Pancreas (tissue), 10 donors: ENCODE data around the gene NME7. TPM values are rescaled to one million over a fixed set of nuclear protein-coding genes. Genes with fewer than 3 reads are reported as not detected.

Experiments used
- ATAC-seq, 4 donors: fragments of 200-7000 bp; cut with Tn5 transposase; one replicate each; pipeline versions ENCODE4 v1.8.0 to v1.9.1; 2020; ENCODE audit warnings: mild to moderate bottlenecking in 4 of 4, moderate library complexity in 4 of 4
- DNase-seq, 6 donors: peaks; one replicate each; pipeline ENCODE4 v3.0.0-alpha.2; 2020
- FAIRE-seq: peaks from 2 replicates; lab custom pipeline; 2012; peaks lifted over from hg19 to GRCh38; lab: Jason Lieb, UNC
- H3K27ac ChIP-seq, 4 donors: fragments of 200-600 bp; sonication (generic); 1 replicate in 3 of 4; 2 replicates in 1 of 4; pipeline versions ENCODE4 v1.5.0 to v1.8.0; 2020
- H3K27me3 ChIP-seq, 4 donors: fragments of 200-600 bp; one replicate each; pipeline ENCODE4 v1.8.0; 2021
- H3K36me3 ChIP-seq, 3 donors: fragments of 200-600 bp; sonication (generic) in 1 of 3; one replicate each; pipeline versions ENCODE4 v1.5.0 to v1.8.0; 2020 to 2021
- H3K4me1 ChIP-seq, 3 donors: fragments of 200-600 bp; one replicate each; pipeline ENCODE4 v1.8.0; 2021
- H3K4me3 ChIP-seq, 4 donors: fragments of 200-600 bp; sonication (generic) in 2 of 4; one replicate each; pipeline versions ENCODE4 v1.5.0 to v1.8.0; 2020 to 2021
- H3K9me3 ChIP-seq, 4 donors: fragments of 200-600 bp; one replicate each; pipeline ENCODE4 v1.8.0; 2021
- CTCF ChIP-seq, 4 donors: fragments of 200-600 bp; sonication (generic) in 3 of 4; IDR thresholded peaks; one replicate each; pipeline versions ENCODE4 v1.5.0 to v1.8.0; 2021; ENCODE audit warnings: antibody characterized with exemption in 4 of 4
- WGBS, 2 donors: extraction: QIAGEN DNeasy Blood & Tissue Kit; methylation state at CpG; one replicate each; pipeline ENCODE4 v1.1.7; 2013; 5-methylcytosine and 5-hydroxymethylcytosine counted together
- intact Hi-C, 3 donors: fragments of 100-400 bp; cut with DNase I; formaldehyde crosslinking; loops; one replicate each; pipeline versions ENCODE4 v1.11.1 to v1.14.2; 2022
- polyA plus RNA-seq, 2 donors: library from polyadenylated mRNA; stranded (reverse); fragments of 200-250 nt; gene quantifications; one replicate each; pipeline ENCODE4 v1.2.3, GENCODE V29; 2013
- total RNA-seq, 6 donors: library from RNA; stranded (reverse); fragmentation: NEBNext Ultra II Directional in 4 of 6; extraction: Animal tissue kit (Norgen Biotek cat#: 25700) in 4 of 6; gene quantifications; one replicate each; pipeline versions ENCODE4 v1.2.1 to v1.2.4, GENCODE V29; 2021 to 2023
- donor health status: healthy with polysubstance abuse.
- donor health status: DM: no; HTN: no; CAD: no; lungs with moderate emphysema.
- donor health status: DM: no; HTN: no; CAD: no.
- donor health status: control.
- donor health status: control.
- donor health status: Bipolar disorder and iron deficiency.
- donor health status: DM: yes; HTN: yes; CAD: no.
- donor health status: DM: no; HTN: no; CAD: no.
- donor health status: DM: no; HTN: no; CAD: no.
- donor health status: DM: yes; HTN: yes; CAD: no.

NME7 gene
- total and polyA plus RNA-seq, 8 donors: 5.0 to 12.6 (median 8.0) TPM

- Histone ChIP-seq H3K9me3 (no peaks in the 10 kb centered on the region), H3K27ac (peak overlapping the region in 3 of 4 donors; percentile 6 to 30 (median 29)), H3K27me3 (no peaks in the 10 kb centered on the region), H3K4me3 (no peak overlapping the region), H3K4me1 (peaks cover 9 to 18% (median 9%) of the 10 kb centered on the region in 3 donors), H3K36me3 (no peaks in the 10 kb centered on the region)
- ATAC-seq: no peak
- WGBS, 2 donors: 86 to 91% methylated on average over 4 of the region's 4 CpGs
- no peak for FAIRE-seq
- TF ChIP-seq CTCF (IDR thresholded peaks at IDR 0.05): no peak
- intact Hi-C loops: no loop called here
- DNase-seq: no peak
Measured at GRCh38 chr1:169087876-169088275, 279.7 kb downstream of the NME7 start.

GRCh38 chr1:169086603-169087455, 280.8 kb downstream of the NME7 start:
- Histone ChIP-seq H3K36me3 (no peaks in the 10 kb centered on the region), H3K27me3 (no peaks in the 10 kb centered on the region), H3K4me3 (no peak overlapping the region), H3K4me1 (peaks cover 9 to 18% (median 9%) of the 10 kb centered on the region in 3 donors), H3K27ac (peak overlapping the region in 3 of 4 donors; percentile 6 to 30 (median 29)), H3K9me3 (no peaks in the 10 kb centered on the region)
- 73 to 77% methylated on average over 3 of the region's 3 CpGs for WGBS, 2 donors
- DNase-seq (peak in 1 of 6 donors; percentile 56), FAIRE-seq (no peak), ATAC-seq (peak; percentile 90 to 96 (median 92))
- intact Hi-C loops: no loop called here
- no peak for TF ChIP-seq CTCF (IDR thresholded peaks at IDR 0.05)

- intact Hi-C loops: no loop called here
- Histone ChIP-seq H3K27me3 (no peaks in the 10 kb centered on the region), H3K4me3 (no peak overlapping the region), H3K36me3 (no peaks in the 10 kb centered on the region), H3K9me3 (no peaks in the 10 kb centered on the region), H3K4me1 (peaks cover 9 to 18% (median 9%) of the 10 kb centered on the region in 3 donors), H3K27ac (no peak overlapping the region)
- no peak for TF ChIP-seq CTCF (IDR thresholded peaks at IDR 0.05)
- FAIRE-seq: no peak
- DNase-seq: no peak
- ATAC-seq: no peak
- 37 to 40% methylated on average over 2 of the region's 2 CpGs for WGBS, 2 donors
Measured at GRCh38 chr1:169085911-169086310, 281.7 kb downstream of the NME7 start.

Other genes starting within 250 kb of the NME7 start
- 10 to 100 TPM in 3 of 6 donors, 1 to 10 TPM in 3; 6.3 to 13.4 (median 9.2) TPM for gene BLZF1, start 398 bp upstream of the NME7 start, total RNA-seq
- 1 to 10 TPM; 3.1 to 6.9 TPM for gene BLZF1, start 398 bp upstream of the NME7 start, polyA plus RNA-seq
- 1 to 10 TPM in 2 of 6 donors, under 1 TPM in 4; 0.65 to 2.6 (median 0.80) TPM for gene CCDC181, start 59.7 kb upstream of the NME7 start, total RNA-seq
- gene CCDC181, start 59.7 kb upstream of the NME7 start, polyA plus RNA-seq: 1 to 10 TPM; 1.9 to 4.3 TPM
- gene SLC19A2, start 118.1 kb upstream of the NME7 start, total RNA-seq: 1 to 10 TPM; 3.7 to 9.2 (median 6.7) TPM
- 10 to 100 TPM; 10.0 to 10.1 TPM for gene SLC19A2, start 118.1 kb upstream of the NME7 start, polyA plus RNA-seq
- gene F5, start 218.7 kb upstream of the NME7 start, total RNA-seq: 1 to 10 TPM in 5 of 6 donors, under 1 TPM in 1; 0.94 to 9.0 (median 6.1) TPM
- 1 to 10 TPM; 3.0 to 5.8 TPM for gene F5, start 218.7 kb upstream of the NME7 start, polyA plus RNA-seq